GM21576 (cell line): ENCODE data around the gene SEPTIN11.

Experiments used
- ATAC-seq: cut with Tn5 transposase; IDR thresholded peaks from one replicate; pipeline ENCODE4 v1.9.1; 2021; ENCODE audit warnings: mild to moderate bottlenecking, moderate library complexity; ENCODE audit not compliant: unreplicated experiment

The SEPTIN11 gene

GRCh38 chr4:76949276-76950051, at the start of gene SEPTIN11:
Gene SEPTIN11 (plus strand): TSS chr4:76949752. CDS start chr4:76949904, 152 bp downstream.
- ATAC-seq: peak; percentile 64

GRCh38 chr4:76902233-76902890, 47.2 kb upstream of the SEPTIN11 start:
- ATAC-seq: no peak

- ATAC-seq: no peak
These were observed 44.8 kb upstream of the SEPTIN11 start for GRCh38 chr4:76904646-76905190.

- ATAC-seq: no peak
These were observed 44.0 kb upstream of the SEPTIN11 start for GRCh38 chr4:76905521-76905920.

GRCh38 chr4:76909711-76910110, 39.8 kb upstream of the SEPTIN11 start:
- no peak for ATAC-seq

GRCh38 chr4:76920715-76921114, 28.8 kb upstream of the SEPTIN11 start:
- no peak for ATAC-seq

- no peak for ATAC-seq
These were observed 25.8 kb upstream of the SEPTIN11 start for GRCh38 chr4:76923619-76924357.

- ATAC-seq: no peak
These were observed 22.7 kb upstream of the SEPTIN11 start for GRCh38 chr4:76926841-76927240.

GRCh38 chr4:76930685-76931084, 18.9 kb upstream of the SEPTIN11 start:
- no peak for ATAC-seq

GRCh38 chr4:76931087-76931486, 18.5 kb upstream of the SEPTIN11 start:
- ATAC-seq: no peak

GRCh38 chr4:76931576-76932276, 17.8 kb upstream of the SEPTIN11 start:
- no peak for ATAC-seq

- ATAC-seq: no peak
These were observed 10.4 kb upstream of the SEPTIN11 start for GRCh38 chr4:76939184-76939583.

- ATAC-seq: no peak
These were observed 6.4 kb upstream of the SEPTIN11 start for GRCh38 chr4:76943129-76943620.

- ATAC-seq: no peak
These were observed 5.8 kb upstream of the SEPTIN11 start for GRCh38 chr4:76943790-76944189.

- ATAC-seq: no peak
These were observed 2.2 kb upstream of the SEPTIN11 start for GRCh38 chr4:76947369-76947768.

- ATAC-seq: peak; percentile 41
These were observed 893 bp upstream of the SEPTIN11 start for GRCh38 chr4:76948443-76949275.

- peak; percentile 25 for ATAC-seq
These were observed 752 bp downstream of the SEPTIN11 start for GRCh38 chr4:76950052-76950955.

GRCh38 chr4:76950956-76951671, 1.6 kb downstream of the SEPTIN11 start:
- ATAC-seq: no peak
